HUES48 (cell line): ENCODE results near the gene NOC2L.
"Not testable (repeated sequence)": the region's sequence is repeated elsewhere in the genome, so short reads cannot be mapped to it uniquely, and the experiment has no call there.

Experiments
- H3K27ac ChIP-seq: one replicate; pipeline ENCODE4 v1.7.0; 2013; ENCODE audit warnings: low read depth, low read length, inconsistent platforms
- H3K27me3 ChIP-seq: 2 replicates; pipeline ENCODE4 v1.6.1; 2013; ENCODE audit warnings: mild to moderate bottlenecking, low read length; ENCODE audit not compliant: control insufficient read depth, insufficient read depth
- H3K36me3 ChIP-seq: 2 replicates; pipeline ENCODE4 v1.6.1; 2013; ENCODE audit warnings: low read length; ENCODE audit not compliant: control insufficient read depth, insufficient read depth
- H3K4me1 ChIP-seq: 2 replicates; pipeline ENCODE4 v1.6.1; 2013; ENCODE audit warnings: mild to moderate bottlenecking, low read length; ENCODE audit not compliant: control insufficient read depth, insufficient read depth
- H3K4me3 ChIP-seq: 2 replicates; pipeline ENCODE4 v1.5.1; 2013; ENCODE audit warnings: mild to moderate bottlenecking, low read depth, low read length
- H3K9ac ChIP-seq: 2 replicates; pipeline ENCODE4 v1.6.1; 2013; ENCODE audit warnings: mild to moderate bottlenecking, low read depth, low read length, moderate library complexity
- H3K9me3 ChIP-seq: 2 replicates; pipeline ENCODE4 v1.6.1; 2013; ENCODE audit warnings: low read length; ENCODE audit not compliant: control insufficient read depth, insufficient read depth

The NOC2L gene

GRCh38 chr1:991895-992294 lies 32.8 kb upstream of the NOC2L start:
- Histone ChIP-seq H3K27me3 (peaks cover 67% of the 10 kb centered on the region), H3K36me3 (no peaks in the 10 kb centered on the region), H3K4me3 (no peak overlapping the region), H3K9me3 (no peaks in the 10 kb centered on the region), H3K4me1 (no peaks in the 10 kb centered on the region), H3K9ac (no peak overlapping the region), H3K27ac (no peak overlapping the region)

GRCh38 chr1:991275-991674 lies 32.2 kb upstream of the NOC2L start:
- not testable (repeated sequence) for H3K36me3 ChIP-seq, H3K4me3 ChIP-seq, H3K27ac ChIP-seq, H3K9ac ChIP-seq, H3K4me1 ChIP-seq, H3K9me3 ChIP-seq
- H3K27me3 ChIP-seq: peaks cover 64% of the 10 kb centered on the region

- not testable (repeated sequence) for H3K9ac ChIP-seq, H3K27ac ChIP-seq, H3K9me3 ChIP-seq, H3K36me3 ChIP-seq, H3K4me3 ChIP-seq, H3K4me1 ChIP-seq
- H3K27me3 ChIP-seq: peaks cover 61% of the 10 kb centered on the region
Observed at GRCh38 chr1:988061-988460, 29.0 kb upstream of the NOC2L start.

- Histone ChIP-seq H3K27me3 (peaks cover 57% of the 10 kb centered on the region), H3K36me3 (no peaks in the 10 kb centered on the region), H3K27ac (no peak overlapping the region), H3K4me3 (no peak overlapping the region), H3K9ac (no peak overlapping the region), H3K4me1 (no peaks in the 10 kb centered on the region), H3K9me3 (no peaks in the 10 kb centered on the region)
Observed at GRCh38 chr1:985126-985525, 26.1 kb upstream of the NOC2L start.

GRCh38 chr1:984476-984814 lies 25.4 kb upstream of the NOC2L start:
- H3K4me3 ChIP-seq: no peak overlapping the region
- no peaks in the 10 kb centered on the region for H3K36me3 ChIP-seq
- no peaks in the 10 kb centered on the region for H3K4me1 ChIP-seq
- H3K27me3 ChIP-seq: peaks cover 59% of the 10 kb centered on the region
- H3K9me3 ChIP-seq: no peaks in the 10 kb centered on the region
- no peak overlapping the region for H3K9ac ChIP-seq
- no peak overlapping the region for H3K27ac ChIP-seq

- H3K27me3 ChIP-seq: peaks cover 55% of the 10 kb centered on the region
- no peak overlapping the region for H3K9ac ChIP-seq
- no peaks in the 10 kb centered on the region for H3K9me3 ChIP-seq
- no peaks in the 10 kb centered on the region for H3K4me1 ChIP-seq
- H3K36me3 ChIP-seq: no peaks in the 10 kb centered on the region
- H3K4me3 ChIP-seq: no peak overlapping the region
- H3K27ac ChIP-seq: no peak overlapping the region
Observed at GRCh38 chr1:983798-984475, 24.9 kb upstream of the NOC2L start.

- Histone ChIP-seq H3K27me3 (peaks cover 49% of the 10 kb centered on the region), H3K9me3 (no peaks in the 10 kb centered on the region)
Observed at GRCh38 chr1:982765-983436, 23.8 kb upstream of the NOC2L start.

GRCh38 chr1:981955-982558 lies 23.0 kb upstream of the NOC2L start, which contains the start of gene PERM1:
PERM1 (minus strand) TSS chr1:982093; CDS start chr1:981029, 1,064 bp downstream.
- no peak within 1 kb of the TSS for H3K27ac ChIP-seq
- no peaks in the 10 kb centered on the region for H3K36me3 ChIP-seq
- peaks cover 49% of the 10 kb centered on the region for H3K27me3 ChIP-seq
- no peaks in the 10 kb centered on the region for H3K4me1 ChIP-seq
- H3K9me3 ChIP-seq: no peaks in the 10 kb centered on the region
- no peak within 1 kb of the TSS for H3K9ac ChIP-seq
- no peak within 1 kb of the TSS for H3K4me3 ChIP-seq

More at GRCh38 chr1:982765-983436, 23.8 kb upstream of the NOC2L start:
- H3K36me3 ChIP-seq: no peaks in the 10 kb centered on the region
- no peak overlapping the region for H3K4me3 ChIP-seq
- H3K9ac ChIP-seq: no peak overlapping the region
- no peaks in the 10 kb centered on the region for H3K4me1 ChIP-seq
- H3K27ac ChIP-seq: no peak overlapping the region

- Histone ChIP-seq H3K27ac (no peak overlapping the region), H3K9ac (no peak overlapping the region), H3K27me3 (peaks cover 49% of the 10 kb centered on the region), H3K9me3 (no peaks in the 10 kb centered on the region), H3K4me3 (no peak overlapping the region), H3K4me1 (no peaks in the 10 kb centered on the region), H3K36me3 (no peaks in the 10 kb centered on the region)
Observed at GRCh38 chr1:981491-981954, 22.5 kb upstream of the NOC2L start.

- H3K36me3 ChIP-seq: no peaks in the 10 kb centered on the region
- no peak overlapping the region for H3K27ac ChIP-seq
- H3K9ac ChIP-seq: no peak overlapping the region
- peaks cover 47% of the 10 kb centered on the region for H3K27me3 ChIP-seq
- H3K4me3 ChIP-seq: no peak overlapping the region
- H3K4me1 ChIP-seq: no peaks in the 10 kb centered on the region
- H3K9me3 ChIP-seq: no peaks in the 10 kb centered on the region
Observed at GRCh38 chr1:980602-981395, 21.7 kb upstream of the NOC2L start.
